ENCODE data around the gene ETAA1. TPM values are rescaled to one million over a fixed set of nuclear protein-coding genes. Genes with fewer than 3 reads are reported as not detected.

Gene ETAA1
- total and polyA plus RNA-seq, 5 donors from 2014 or later, result 3.2 to 10.5 (median 5.5) TPM

DNA sequence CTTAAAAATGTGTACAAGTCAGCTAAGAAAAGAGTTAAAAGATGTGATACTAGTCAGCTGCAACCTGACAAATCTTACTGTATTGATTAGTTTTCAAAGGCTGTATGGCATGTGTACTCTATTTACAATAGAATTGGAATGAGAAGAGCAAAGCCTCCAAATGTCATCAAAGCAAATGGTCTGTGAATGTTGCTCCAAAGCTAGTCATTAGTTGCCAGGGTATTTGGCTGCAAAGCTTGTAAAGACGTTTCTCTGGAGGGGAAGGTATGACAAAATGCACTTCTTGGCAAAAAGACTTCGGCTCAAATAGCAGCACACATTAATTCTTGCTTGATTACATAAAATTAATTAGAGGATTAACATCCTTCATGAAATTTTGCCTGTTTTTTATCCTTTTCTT is 59.3 kb downstream of the ETAA1 start:
- Mint-ChIP-seq H3K36me3 (no peaks in the 10 kb centered on the region), H3K27ac (no peak overlapping the region), H3K4me1 (no peaks in the 10 kb centered on the region), H3K27me3 (peaks cover 4% of the 10 kb centered on the region), H3K4me3 (no peak overlapping the region), H3K9me3 (peaks cover 0 to 3% (median 0%) of the 10 kb centered on the region in 7 donors)
- no peaks in the 10 kb centered on the region for H3K27me3 ChIP-seq (ENCODE audit: control insufficient read depth, insufficient read depth, low read length)
- no peaks in the 10 kb centered on the region for H3K9me3 ChIP-seq (ENCODE audit: control insufficient read depth in 2 of 2, low read length in 2 of 2)
- DNase-seq (no peak), ATAC-seq (ENCODE audit: low read depth in 2 of 2) (no peak)
- no peaks in the 10 kb centered on the region for H3K36me3 ChIP-seq (ENCODE audit: control insufficient read depth, insufficient read depth, low read length)
- no peak overlapping the region for H3K27ac ChIP-seq (ENCODE audit: insufficient read depth, low read length, poor library complexity, severe bottlenecking)
- no peak overlapping the region for H3K4me3 ChIP-seq (ENCODE audit: low read depth, low read length)
- H3K4me1 ChIP-seq (ENCODE audit: control insufficient read depth, insufficient read depth, low read length, poor library complexity, severe bottlenecking), result no peaks in the 10 kb centered on the region

DNA sequence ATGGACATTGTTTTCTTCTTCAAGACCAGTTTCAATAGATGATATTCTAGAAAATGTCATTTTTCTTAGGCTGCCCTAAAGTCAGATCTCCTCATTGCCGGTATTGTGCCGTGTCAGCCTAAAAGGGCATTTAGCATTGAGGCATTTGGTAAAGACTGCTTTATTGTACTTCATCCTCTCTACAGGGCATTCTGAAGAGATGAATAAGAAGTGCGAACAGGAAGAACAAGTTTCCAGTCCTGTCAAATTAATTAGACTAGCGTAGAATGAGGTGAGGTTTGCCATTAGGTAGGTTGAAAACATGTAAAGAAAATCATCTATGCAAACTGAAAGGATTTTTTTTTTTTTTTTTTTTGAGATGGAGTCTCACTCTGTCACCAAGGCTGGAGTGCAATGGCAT is 60.6 kb downstream of the ETAA1 start:
- peaks cover 0 to 3% (median 0%) of the 10 kb centered on the region in 7 donors for H3K9me3 Mint-ChIP-seq
- Histone ChIP-seq H3K4me1 (ENCODE audit: control insufficient read depth, insufficient read depth, low read length, poor library complexity, severe bottlenecking) (no peaks in the 10 kb centered on the region), H3K9me3 (ENCODE audit: control insufficient read depth in 2 of 2, low read length in 2 of 2) (no peaks in the 10 kb centered on the region), H3K4me3 (ENCODE audit: low read depth, low read length) (no peak overlapping the region), H3K36me3 (ENCODE audit: control insufficient read depth, insufficient read depth, low read length) (no peaks in the 10 kb centered on the region), H3K27me3 (ENCODE audit: control insufficient read depth, insufficient read depth, low read length) (no peaks in the 10 kb centered on the region), H3K27ac (ENCODE audit: insufficient read depth, low read length, poor library complexity, severe bottlenecking) (no peak overlapping the region)
- H3K4me3 Mint-ChIP-seq, result no peak overlapping the region
- H3K27me3 Mint-ChIP-seq, result peaks cover 4% of the 10 kb centered on the region
- DNase-seq (no peak), ATAC-seq (ENCODE audit: low read depth in 2 of 2) (no peak)
- H3K27ac Mint-ChIP-seq, result no peak overlapping the region
- no peaks in the 10 kb centered on the region for H3K36me3 Mint-ChIP-seq
- H3K4me1 Mint-ChIP-seq, result no peaks in the 10 kb centered on the region

DNA sequence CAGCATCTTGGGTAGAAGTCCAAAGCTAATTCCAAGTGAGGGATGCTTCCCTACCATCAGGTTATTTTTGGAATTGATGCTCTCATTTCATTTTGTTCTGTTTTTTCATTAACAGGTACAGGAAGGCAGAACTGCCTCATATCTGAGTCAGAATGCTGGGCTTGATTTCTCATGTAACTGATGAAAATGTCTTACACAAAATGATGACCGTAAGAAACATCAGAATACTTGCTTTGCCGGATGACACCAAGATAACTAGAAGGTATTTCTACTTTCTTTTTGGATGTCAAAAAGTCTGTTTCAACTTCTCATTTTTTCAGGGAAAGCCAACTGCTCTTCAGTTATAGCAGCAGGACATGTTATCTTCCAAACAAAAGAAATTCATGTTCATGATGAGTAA is 62.6 kb downstream of the ETAA1 start:
- Mint-ChIP-seq H3K4me1 (no peaks in the 10 kb centered on the region), H3K4me3 (no peak overlapping the region), H3K9me3 (no peaks in the 10 kb centered on the region), H3K36me3 (no peaks in the 10 kb centered on the region), H3K27ac (no peak overlapping the region), H3K27me3 (peaks cover 4% of the 10 kb centered on the region)
- ATAC-seq (ENCODE audit: low read depth in 2 of 2) (no peak), DNase-seq (no peak)
- Histone ChIP-seq H3K4me1 (ENCODE audit: control insufficient read depth, insufficient read depth, low read length, poor library complexity, severe bottlenecking) (no peaks in the 10 kb centered on the region), H3K9me3 (ENCODE audit: control insufficient read depth in 2 of 2, low read length in 2 of 2) (no peaks in the 10 kb centered on the region), H3K36me3 (ENCODE audit: control insufficient read depth, insufficient read depth, low read length) (no peaks in the 10 kb centered on the region), H3K27me3 (ENCODE audit: control insufficient read depth, insufficient read depth, low read length) (no peaks in the 10 kb centered on the region), H3K4me3 (ENCODE audit: low read depth, low read length) (no peak overlapping the region), H3K27ac (ENCODE audit: insufficient read depth, low read length, poor library complexity, severe bottlenecking) (no peak overlapping the region)

Data from CD4-positive, CD25-positive, alpha-beta regulatory T cell (primary cell).